CD4-positive, alpha-beta T cell treated with Interleukin-6 for 4 hours (primary cell): ENCODE results near the gene XDH.

ENCODE experiments used
- DNase-seq: peaks from one replicate; pipeline ENCODE4 v3.0.0-alpha.2; 2020; ENCODE audit warnings: mixed read lengths

Gene XDH

DNA sequence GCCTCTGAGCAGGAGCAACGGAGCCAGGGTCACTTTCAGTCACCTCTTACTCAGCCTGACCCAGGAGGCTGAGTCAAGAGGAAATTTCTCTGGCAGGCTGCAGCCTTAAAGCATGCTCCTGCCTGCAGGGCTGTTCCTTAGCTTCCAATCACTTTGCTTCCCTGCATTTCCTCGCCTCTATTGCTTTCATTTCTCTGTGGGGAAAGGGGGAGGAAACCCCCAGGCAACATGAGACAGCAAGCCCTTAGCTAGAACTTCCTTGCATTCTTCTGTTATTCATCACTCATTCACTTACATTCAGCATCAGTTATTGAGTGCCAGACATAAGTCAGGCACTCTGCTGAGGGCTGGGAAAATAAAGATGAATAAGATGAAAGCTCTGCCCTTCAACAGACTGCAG, 13.0 kb downstream of the XDH start:
- DNase-seq, result no peak

DNA sequence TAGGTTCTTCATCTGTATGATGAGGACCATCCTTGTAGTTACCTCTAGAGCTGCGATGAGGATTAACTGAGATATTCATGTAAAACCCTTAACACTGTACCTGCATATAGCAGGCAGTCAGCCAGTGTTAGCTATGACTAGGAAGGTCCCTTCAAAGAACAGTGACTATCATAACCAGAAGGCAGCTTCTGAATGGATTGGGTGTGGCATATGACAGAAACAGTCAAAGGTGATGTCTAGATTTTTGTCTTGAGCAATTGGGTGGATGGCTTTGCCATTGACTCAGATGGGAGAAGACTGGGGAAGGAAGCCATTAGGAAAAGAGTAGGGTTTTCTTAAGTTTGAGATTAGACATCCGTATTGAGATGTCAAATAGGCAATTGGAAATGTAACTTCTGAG, 15.7 kb downstream of the XDH start:
- DNase-seq, result no peak

DNA sequence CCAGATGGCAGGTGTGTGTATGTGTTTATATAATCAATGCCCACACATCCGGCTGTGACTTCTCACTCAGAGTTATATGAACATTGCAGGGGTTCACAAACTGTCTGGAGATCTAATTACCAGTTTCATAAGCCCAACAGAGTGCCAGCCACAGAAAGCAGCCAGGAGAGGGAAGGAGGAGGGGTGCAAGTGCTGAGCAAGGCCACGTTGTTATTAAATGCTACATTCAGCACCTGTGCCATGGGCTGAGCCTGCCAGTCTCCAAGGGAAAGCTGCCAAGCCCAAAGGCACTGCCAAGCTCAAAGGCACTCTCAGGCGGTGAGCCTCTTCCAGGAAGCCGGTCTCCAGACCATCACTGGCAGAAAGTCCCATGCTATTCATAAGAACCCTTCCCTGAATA, 17.4 kb downstream of the XDH start:
- no peak for DNase-seq

DNA sequence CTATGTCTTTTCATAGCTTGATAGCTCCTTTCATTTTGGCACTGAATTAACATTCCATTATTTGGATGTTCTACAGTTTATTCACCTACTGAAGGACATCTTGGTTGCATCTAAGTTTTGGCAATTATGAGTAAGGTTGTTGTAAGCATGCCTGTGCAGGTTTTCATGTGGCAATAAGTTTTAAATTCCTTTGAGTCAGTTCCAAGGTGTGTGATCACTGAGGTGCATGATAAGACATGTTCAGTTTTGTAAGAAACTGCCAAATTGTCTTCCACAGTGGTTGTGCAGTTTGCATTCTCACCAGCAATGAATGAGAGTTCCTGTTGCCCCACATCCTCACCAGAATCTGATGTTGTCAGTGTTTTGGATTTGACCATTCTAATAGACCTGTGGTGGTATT, 24.2 kb downstream of the XDH start:
- DNase-seq, result no peak

DNA sequence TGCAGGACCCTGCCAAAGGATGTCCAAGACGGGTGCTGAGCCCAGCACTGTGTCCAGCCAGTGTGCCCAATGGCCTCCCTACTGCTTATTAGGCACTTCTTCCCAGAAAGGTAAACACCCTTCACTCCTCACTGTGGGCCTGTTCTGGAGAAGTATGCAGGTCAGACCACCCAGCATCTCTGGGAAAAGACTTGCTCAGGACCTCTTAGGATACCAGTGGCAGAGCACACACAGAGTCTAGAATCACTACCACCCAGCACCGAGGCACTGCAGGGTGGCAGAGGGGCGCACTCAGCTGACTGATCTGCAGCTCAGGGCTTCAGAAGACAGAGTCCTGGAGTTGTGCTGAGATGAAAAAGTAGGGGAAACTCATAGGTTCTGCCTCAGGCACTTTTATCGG, 25.8 kb downstream of the XDH start:
- DNase-seq, result no peak

DNA sequence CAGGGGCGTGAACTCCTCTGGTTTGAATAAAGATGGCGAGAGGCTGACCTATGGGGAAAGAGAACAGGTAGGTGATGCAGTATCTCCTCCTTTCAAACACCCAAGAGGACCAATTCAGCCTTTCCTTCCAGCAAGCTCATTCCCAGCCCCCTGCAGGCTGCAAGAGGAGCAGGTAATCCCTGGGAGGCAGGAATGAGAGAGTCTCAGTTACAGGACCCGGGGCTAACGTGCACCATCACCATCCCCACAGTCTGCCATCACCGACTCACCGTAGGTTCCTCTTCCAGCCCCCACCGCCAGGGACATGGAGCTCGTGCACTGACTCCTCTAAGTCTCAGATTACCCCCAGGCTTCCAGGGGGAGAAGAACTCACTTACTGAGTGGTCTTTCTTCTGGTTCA, 26.7 kb downstream of the XDH start:
- no peak for DNase-seq

DNA sequence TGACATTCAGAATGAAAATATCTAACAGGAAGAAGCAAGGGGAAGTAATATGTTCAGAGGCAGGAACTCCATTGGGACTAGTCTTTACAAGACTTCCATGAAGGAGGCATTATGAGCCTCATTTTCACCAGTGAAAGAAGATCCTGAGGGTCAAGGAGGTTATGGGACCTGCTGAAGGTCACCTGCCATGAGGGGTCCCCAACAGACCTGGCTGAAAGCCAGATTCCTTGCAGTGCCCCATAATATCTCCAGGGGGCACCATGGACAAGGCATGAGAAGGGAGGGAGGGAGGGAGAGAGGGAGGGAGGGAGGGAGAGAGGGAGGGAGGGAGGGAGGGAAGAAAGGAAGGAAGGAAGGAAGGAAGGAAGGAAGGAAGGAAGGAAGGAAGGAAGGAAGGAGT, 27.9 kb downstream of the XDH start:
- DNase-seq, result no peak

DNA sequence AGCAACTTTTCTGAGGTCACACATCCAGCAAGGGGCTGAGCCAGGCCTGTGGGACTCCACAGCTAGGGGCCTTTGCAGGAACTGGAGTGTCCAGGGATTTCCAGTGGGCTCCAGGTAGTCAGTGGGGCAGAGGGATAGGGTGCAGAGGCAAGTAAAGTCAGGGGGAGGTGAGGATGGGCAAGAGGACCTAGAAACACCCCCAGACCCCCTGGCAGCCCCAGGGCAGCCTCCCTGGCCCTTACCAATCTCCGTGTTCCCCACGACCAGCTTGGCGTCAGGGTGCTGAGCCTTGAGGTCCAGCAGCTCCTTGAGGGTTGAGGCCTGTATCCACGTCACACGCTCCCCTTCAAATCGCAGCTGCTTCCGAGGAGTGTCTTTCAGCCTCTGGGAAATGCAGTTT, 28.4 kb downstream of the XDH start:
- no peak for DNase-seq

DNA sequence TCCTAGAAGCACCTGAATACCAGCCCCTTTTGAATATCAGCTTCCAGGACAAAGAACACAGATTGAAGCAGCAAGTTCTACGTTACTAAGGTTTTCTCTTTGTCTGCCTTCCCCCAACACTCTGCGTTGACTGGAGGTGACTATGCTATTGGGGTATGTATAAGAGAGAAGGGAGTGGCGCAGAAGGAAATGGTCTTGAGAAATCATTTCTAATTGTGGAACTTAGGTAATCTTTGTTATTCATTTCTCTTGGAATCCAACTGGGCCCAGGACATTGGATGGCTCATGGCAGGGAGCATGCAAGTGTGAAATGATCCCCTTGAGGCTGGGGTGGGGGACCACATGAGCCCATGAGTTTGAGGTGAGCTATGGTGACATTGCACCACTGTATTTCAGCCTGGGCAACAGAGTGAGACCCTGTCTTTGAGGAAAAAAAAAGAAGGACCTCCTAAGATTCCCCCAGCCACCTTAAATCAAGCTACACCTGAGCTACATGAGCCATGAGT, 29.7 kb downstream of the XDH start:
- DNase-seq, result no peak

DNA sequence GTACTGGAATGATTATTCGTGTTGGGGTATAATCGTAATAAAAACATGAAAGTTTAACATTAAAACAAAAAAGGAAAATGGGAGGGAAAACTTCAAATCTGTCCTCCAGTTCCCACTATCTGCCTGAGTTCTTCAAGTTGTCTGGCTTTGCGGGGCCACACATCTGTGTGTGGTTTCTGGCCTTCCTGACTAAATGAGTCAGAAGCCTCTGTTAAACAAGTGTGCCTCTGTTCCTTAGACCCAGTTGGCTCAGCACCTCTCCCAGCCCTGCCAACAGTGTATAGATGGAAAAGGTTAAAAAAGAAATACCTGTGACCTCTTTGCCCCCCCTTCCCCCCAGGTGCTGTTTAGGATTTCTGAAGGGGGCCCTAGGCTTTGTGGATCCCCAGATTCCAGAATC, 30.2 kb downstream of the XDH start:
- no peak for DNase-seq

DNA sequence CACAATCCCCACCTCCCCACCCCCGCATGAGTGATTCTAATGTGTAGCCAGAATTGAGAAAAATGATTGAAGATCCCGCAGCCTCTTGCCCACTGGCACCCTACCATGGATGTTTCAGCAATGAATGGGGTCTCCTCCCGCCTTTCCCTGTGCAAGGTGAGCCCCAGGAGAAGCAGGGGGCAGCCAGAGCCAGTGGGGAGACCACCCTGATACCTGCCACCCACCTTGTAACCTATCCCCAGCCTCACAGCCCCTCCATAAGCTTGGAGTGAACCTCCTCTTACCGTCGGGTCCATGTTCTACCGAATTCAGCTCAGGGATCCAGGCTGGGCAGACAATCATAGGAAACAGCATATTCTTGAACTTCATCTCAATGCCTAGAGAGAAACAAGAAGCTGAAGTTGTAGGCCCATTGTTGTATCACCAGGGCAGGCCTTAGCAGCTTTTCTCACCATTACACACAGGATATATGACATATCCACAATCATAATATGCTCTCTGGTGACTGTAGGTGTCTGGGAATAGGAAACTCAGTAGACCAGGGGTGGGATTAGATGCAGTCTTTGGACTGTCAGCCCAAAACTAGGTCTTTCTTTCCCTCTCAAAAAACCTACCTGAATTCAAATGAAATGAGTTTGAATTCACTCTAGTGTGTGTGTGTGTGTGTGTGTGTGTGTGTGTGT, 30.9 kb downstream of the XDH start:
- no peak for DNase-seq

DNA sequence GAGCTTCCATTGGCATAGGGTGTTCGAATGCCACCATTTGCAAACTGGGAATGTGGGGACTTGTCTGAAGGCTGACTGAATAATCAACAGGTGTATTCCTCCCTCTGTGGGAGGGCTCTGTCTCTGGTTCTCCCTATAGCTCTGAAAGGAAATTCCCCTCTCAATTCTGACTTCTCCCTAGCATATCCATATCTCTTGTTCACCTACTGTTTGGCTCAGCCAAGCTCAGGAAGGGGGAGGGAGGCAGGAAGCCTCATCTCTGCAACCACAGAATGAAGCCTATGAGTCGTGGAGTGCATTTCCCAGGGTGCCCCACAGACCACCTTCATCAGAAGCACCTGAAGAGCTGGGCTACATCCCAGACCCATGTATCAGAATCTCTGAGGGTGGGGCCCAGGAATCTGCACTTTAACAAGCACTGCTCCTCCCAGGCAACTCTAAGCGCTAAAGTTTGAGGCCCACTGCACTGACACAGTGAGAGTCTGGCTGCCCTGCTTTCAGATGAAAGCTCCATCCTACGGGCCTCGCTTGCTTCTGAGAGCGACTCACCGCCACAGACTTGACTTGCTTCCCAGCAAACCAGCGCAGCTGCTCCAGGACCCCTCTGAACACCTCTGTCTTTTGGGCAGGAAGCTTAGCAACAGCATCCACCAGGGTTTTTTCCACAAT, 32.0 kb downstream of the XDH start:
- DNase-seq, result no peak

DNA sequence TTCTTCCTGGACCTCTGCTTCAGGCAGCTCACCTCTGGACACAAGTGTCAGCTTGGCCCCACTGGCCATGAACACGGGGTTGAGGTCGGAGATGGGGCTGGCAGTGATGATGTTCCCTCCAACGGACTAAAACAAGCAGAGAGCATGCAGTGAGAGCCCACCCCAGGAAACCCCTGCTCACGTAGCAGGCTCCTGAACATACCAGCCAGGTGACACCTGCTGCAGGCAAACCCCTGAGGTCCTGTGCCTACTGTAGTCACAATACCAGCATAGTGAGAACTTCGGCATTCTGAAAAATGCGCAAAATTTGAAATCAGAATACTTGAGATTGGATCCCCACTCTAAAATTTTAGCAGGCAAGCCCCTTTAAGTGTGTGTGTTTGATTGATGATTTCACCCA, 32.9 kb downstream of the XDH start:
- no peak for DNase-seq

DNA sequence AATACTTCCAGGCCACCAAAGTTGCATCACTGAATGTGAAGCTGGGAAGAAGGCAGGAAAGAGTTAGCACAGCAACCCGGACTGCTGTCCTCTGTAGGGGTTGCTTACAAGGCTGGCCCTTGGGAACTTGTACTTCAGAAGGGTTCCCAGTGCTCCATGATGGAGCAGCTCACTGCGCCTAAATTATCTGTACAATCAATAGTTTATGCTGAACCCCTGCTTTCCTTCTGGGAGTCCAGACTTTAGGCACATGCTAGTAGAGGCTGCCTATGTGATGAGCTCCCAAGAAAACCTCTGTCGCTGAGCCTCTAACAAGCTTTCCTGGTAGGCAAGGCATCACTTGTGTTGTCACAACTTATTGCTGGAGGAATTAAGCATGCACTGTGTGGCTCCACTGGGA, 34.3 kb downstream of the XDH start:
- no peak for DNase-seq

DNA sequence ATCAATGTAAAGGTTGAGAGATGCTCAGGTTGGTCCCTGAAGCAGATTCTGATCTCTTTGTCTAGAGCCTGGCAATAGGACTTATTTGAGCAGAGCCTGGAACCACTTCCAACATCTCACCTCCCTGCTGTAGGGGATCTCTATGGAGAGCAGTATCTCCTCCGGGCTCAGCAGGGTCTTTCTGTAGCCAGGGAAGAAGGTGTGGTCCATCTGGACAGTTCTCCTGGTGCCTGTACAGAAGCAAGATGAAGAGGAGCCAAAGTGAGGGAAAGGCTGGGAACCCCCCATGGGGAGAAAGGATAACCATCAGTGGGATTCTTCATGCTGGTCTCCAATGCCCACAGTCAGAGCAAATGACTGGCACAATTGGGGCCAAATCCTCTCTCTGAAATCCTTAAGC, 34.8 kb downstream of the XDH start:
- DNase-seq, result no peak

DNA sequence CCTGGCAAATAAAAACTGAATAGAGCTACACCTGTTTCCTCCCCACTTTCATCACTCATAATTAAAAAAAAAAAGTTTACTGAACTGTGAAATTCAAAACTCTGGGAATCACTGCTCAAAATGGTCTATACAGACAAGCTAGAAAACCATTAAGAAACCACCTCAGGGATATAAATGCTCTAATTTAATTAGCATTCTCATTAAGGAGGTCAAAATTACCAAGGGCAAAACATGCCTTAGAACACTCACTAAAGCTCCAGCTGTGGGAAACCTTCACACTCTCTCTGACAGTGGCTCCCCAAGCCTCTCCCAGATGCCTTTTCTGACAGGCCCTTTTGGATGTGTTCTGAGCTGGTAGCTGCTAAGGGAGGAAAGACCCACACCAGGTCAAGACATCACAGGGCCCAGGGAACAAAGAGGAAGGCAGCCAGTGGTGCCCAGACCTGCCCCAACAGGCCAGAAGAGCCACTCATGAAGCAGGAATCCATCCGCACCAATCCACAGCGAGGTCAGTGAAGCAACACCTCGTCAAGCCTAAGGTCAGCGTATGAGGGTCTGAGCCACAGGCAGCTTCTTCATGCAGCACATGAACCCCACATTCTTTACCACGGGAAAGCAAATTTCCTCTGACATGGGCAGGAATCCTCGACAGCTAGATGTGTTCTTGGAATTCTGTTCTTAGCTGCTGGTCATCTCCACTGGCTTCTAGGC, 35.6 kb downstream of the XDH start:
- no peak for DNase-seq

DNA sequence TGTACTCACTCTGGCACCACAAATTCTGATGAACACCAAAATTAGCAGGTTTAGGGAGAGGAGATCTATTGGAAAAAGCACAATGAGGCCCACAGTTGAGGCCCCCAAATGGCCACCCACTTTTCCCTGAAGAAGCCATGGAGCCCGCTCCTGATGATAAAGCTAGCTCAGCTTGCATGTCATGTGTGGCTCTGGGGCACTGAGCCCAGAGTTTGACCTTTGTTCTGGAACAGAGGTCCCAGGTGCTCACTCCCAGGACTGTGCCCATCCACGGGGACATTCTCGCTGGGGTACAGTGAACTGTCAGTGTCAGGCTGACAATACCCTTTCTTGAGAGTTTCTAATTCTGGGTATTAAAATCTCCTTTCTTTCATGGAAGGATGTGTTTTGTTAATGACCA, 36.2 kb downstream of the XDH start:
- no peak for DNase-seq

DNA sequence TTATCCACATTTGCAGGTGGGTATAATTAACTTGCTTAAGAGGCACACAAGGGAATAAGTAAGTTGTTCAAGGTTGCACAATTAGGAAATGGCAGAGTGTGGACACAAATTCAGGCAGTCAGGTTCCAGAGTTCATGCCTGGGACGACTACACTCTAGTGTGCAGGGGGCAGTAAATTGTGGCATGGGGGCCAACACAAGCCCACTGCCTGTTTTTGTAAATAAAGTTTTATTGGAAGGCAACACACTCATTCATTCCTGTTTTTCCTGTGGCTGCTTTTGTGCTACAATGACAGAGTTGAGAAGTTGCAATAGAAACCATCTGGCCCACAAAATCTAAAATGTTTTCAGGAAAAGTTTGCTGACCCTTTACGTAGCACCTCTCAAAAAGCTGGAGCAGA, 41.4 kb downstream of the XDH start:
- no peak for DNase-seq

DNA sequence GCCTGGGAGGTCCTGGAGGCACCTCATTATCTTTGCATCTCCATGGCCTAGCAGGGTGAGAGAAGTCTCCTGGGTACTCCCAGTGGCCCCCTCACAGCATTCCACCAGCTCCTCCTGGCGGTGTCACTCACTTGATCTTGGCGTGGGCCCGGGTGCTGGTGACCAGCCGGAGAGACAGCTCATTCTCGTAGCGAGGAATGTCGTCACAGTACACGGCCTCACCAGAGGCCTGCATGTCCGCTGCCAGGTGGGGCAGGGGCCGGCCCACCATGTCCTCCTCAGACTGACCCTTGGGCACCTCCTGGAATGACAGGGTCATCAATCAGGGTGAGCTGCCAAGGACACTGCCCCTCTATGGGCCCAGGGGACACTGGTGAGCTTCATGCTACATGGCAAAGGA, 42.4 kb downstream of the XDH start:
- no peak for DNase-seq

DNA sequence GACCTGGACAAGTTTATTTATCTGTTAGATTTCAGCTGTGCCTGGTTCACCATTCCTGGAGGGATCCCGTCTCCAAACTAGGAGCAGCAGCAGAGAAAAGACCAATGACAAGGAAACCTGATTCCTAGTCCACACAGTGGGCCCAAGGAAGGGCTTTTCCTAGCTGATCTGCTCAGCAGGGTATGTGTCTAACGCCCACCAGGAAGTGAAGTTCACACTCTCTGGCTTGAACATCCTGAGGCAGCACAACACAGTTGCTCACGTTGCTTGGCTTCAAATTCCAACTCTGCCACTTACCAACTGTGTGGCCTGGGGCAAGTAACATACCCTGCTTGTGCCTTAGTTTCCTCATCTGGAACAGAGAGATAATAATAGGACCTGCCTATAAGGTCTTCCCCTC, 42.9 kb downstream of the XDH start:
- DNase-seq, result no peak

DNA sequence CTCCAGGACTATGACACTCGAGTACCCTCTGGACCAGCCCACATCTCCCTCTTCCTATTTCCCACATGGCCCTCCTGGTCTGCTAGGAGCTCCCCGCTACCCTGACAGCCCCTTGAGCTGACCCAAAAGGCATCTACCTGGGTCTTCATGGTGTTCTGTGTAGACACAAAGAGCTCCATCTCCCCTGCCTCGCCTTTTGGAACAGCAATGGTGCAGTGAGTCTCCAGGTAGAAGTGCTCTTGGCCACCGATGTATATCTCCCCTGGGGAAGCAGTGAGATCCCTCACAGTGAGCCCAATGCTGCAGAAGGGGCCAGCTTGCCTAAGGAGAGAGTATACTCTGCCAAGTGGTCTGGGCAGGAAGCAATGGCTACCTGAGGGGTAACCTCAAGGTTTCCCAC, 47.8 kb downstream of the XDH start:
- no peak for DNase-seq

DNA sequence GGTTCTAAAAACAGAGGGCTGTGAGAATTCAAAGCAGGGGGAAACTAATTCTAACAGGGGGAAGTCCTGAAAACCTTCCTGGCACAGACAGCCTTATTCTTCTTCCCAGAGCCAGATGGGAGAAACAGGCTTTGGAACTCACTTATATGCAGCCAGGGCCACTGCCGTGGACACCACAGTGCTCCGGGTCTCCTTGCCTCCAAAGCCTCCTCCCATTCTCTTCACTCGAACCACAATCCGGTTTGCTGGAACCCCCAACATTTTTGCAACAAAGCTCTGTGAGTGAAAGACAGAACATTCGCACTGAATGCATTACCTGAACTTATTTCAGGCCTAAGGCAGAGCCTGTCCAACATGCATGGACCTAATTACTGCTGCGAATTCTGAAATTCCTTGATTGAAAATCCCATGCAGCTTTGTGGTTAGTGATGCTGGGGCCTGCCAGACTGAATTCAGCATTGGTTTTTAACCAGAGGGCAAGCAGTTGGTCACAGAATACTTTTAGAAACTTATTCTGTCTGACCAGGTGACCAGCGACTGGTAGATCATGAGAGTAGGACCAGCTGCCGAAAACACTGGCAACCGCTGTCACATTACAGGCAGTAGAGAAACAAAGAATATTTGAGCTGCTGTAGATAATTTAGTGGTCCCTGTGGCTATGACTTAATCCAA, 48.6 kb downstream of the XDH start:
- DNase-seq, result no peak

DNA sequence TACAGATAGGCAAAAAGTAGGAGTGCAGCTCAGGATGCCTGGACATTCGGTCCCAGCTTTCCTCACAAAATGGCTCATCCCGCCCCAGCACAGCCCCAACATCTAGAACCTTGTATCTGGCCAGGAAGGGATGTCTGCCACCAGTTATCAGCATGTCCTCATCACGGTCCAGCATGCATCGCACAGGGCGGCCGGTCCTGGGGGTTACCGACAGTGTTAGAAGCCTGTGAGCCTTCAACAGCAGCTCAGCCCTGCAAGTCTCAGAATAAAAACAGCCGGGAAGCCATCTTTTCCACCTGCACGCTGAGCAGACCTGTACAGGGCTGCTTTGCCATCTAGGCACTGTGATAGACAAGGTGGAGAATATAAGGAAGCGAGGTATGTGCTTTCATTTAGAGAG, 49.2 kb downstream of the XDH start:
- DNase-seq, result no peak
